Activated CD4-positive, alpha-beta T cell treated with anti-CD3 and anti-CD28 coated beads for 36 hours (primary cell): ENCODE measurements around the gene SVEP1. TPM values are rescaled to one million over a fixed set of nuclear protein-coding genes. Genes with fewer than 3 reads are reported as not detected.

Experiments
- ATAC-seq: fragments of 200-7000 bp; cut with Tn5 transposase; one replicate; pipeline ENCODE4 v1.10.0; 2021; ENCODE audit warnings: mild to moderate bottlenecking, moderate library complexity
- CTCF ChIA-PET: fragments of 350-600 bp; sonication (Branson Sonifier 250); formaldehyde crosslinking; loops from one replicate; lab custom pipeline; 2021; ENCODE audit warnings: antibody characterized with exemption; lab: Charles Lee
- POLR2A ChIA-PET: fragments of 350-600 bp; sonication (Branson Sonifier 250); formaldehyde crosslinking; loops from one replicate; lab custom pipeline; 2021; ENCODE audit warnings: antibody characterized with exemption, inconsistent platforms; lab: Charles Lee
- DNase-seq: peaks from one replicate; pipeline ENCODE4 v3.0.0-alpha.2; 2020
- H3K27ac Mint-ChIP-seq: one replicate; pipeline ENCODE4 v1.8.0; 2021; ENCODE audit warnings: mixed read lengths
- H3K27me3 Mint-ChIP-seq: one replicate; pipeline ENCODE4 v1.8.0; 2021; ENCODE audit warnings: mixed read lengths
- H3K36me3 Mint-ChIP-seq: one replicate; pipeline ENCODE4 v1.8.0; 2021; ENCODE audit warnings: low read depth, mixed read lengths
- H3K4me1 Mint-ChIP-seq: one replicate; pipeline ENCODE4 v1.8.0; 2021; ENCODE audit warnings: mixed read lengths
- H3K4me3 Mint-ChIP-seq: one replicate; pipeline ENCODE4 v1.8.0; 2021; ENCODE audit warnings: mild to moderate bottlenecking, moderate library complexity, mixed read lengths
- H3K9me3 Mint-ChIP-seq: one replicate; pipeline ENCODE4 v1.8.0; 2021; ENCODE audit warnings: low read depth, mixed read lengths
- intact Hi-C, 2 experiments: fragments of 100-400 bp; cut with DNase I in 1 of 2; cut with micrococcal nuclease in 1 of 2; formaldehyde crosslinking; loops; one replicate each; pipeline versions ENCODE4 v1.14.2 to v1.15.1; 2022 to 2024; cut with DNase I, micrococcal nuclease
- total RNA-seq, 2 experiments: library from RNA; stranded (reverse); gene quantifications; one replicate each; pipeline ENCODE4 v1.2.3, GENCODE V29; 2021

SVEP1 gene
- total RNA-seq, 2 experiments from 2014 or later = not detected

GRCh38 chr9:110578575-110579033 lies 937 bp downstream of the SVEP1 start:
- no peak overlapping the region for H3K27ac Mint-ChIP-seq
- DNase-seq (no peak), ATAC-seq (no peak)
- H3K27me3 Mint-ChIP-seq = peaks cover 37% of the 10 kb centered on the region
- peaks cover 8% of the 10 kb centered on the region for H3K4me1 Mint-ChIP-seq
- ChIA-PET POLR2A (no interaction called here), CTCF (interaction anchor here (1.0 kb wide), 1 partner anchor 45 kb away, joined by 3 read pairs; no protein-coding TSS in a partner anchor)
- intact Hi-C loops = no loop called here
- H3K9me3 Mint-ChIP-seq = no peaks in the 10 kb centered on the region
- H3K36me3 Mint-ChIP-seq = no peaks in the 10 kb centered on the region
- peak overlapping the region; percentile 36 for H3K4me3 Mint-ChIP-seq

DNA sequence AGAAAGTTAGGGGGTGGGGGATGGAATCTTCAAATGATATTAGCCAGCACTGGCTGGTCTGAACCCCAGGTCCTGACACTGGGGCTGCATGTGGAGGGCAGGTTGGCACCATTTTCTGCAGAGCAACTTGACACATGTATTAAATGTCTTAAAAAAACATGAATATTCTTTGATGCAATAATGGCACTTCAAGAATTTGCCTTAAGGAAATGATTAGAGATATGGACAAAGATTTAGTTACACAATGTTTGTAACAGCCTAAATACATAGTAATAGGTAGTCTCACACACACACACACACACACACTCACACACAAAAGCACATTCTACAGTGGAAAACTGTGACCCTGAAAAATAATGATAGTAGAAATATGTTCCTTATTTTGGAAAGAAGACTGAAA lies 3.6 kb downstream of the SVEP1 start:
- intact Hi-C loops = no loop called here
- POLR2A ChIA-PET = no interaction called here
- DNase-seq (no peak), ATAC-seq (no peak)
- H3K9me3 Mint-ChIP-seq = no peaks in the 10 kb centered on the region
- H3K27me3 Mint-ChIP-seq = peaks cover 32% of the 10 kb centered on the region
- peaks cover 8% of the 10 kb centered on the region for H3K4me1 Mint-ChIP-seq
- CTCF ChIA-PET = interaction anchor here (1.0 kb wide), 1 partner anchor 47 kb away, joined by 3 read pairs; no protein-coding TSS in a partner anchor
- H3K36me3 Mint-ChIP-seq = no peaks in the 10 kb centered on the region
- H3K4me3 Mint-ChIP-seq = no peak overlapping the region
- H3K27ac Mint-ChIP-seq = no peak overlapping the region

DNA sequence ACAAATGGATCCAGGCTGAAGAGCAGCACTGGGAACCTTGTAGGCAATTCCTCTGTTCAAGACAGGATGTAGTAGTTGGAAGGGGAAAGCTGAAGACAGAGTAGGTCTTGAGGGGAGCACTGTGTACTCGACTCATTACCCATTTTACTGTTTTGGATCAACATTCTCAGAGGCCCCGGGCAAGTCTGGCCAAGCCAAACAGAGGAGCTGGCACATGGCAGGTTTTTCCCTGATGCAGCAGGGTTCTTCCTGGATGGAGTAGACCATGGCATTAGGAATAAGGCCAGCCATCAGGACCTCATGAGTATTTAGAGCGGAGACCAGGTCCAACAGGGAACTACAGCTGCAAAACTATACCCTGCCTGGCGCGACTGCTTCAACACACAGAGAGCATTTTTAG lies 4.4 kb downstream of the SVEP1 start:
- Mint-ChIP-seq H3K36me3 (no peaks in the 10 kb centered on the region), H3K27ac (no peak overlapping the region), H3K9me3 (no peaks in the 10 kb centered on the region), H3K4me3 (no peak overlapping the region), H3K4me1 (peaks cover 8% of the 10 kb centered on the region), H3K27me3 (peaks cover 25% of the 10 kb centered on the region)
- ChIA-PET POLR2A (interaction anchor here (0.7 kb wide), 1 partner anchor 234 kb away, joined by 10 read pairs; no protein-coding TSS in a partner anchor), CTCF (no interaction called here)
- intact Hi-C loops = no loop called here
- DNase-seq (no peak), ATAC-seq (no peak)

- ATAC-seq (no peak), DNase-seq (no peak)
- Mint-ChIP-seq H3K9me3 (no peaks in the 10 kb centered on the region), H3K27ac (no peak overlapping the region), H3K4me3 (no peak overlapping the region), H3K4me1 (no peaks in the 10 kb centered on the region), H3K36me3 (no peaks in the 10 kb centered on the region), H3K27me3 (peaks cover 10% of the 10 kb centered on the region)
- intact Hi-C loops = no loop called here
- POLR2A ChIA-PET = no interaction called here
- CTCF ChIA-PET = interaction anchor here (0.6 kb wide), 1 partner anchor 349 kb away, joined by 3 read pairs; no protein-coding TSS in a partner anchor
These were observed 6.2 kb downstream of the SVEP1 start for GRCh38 chr9:110573305-110573704.

DNA sequence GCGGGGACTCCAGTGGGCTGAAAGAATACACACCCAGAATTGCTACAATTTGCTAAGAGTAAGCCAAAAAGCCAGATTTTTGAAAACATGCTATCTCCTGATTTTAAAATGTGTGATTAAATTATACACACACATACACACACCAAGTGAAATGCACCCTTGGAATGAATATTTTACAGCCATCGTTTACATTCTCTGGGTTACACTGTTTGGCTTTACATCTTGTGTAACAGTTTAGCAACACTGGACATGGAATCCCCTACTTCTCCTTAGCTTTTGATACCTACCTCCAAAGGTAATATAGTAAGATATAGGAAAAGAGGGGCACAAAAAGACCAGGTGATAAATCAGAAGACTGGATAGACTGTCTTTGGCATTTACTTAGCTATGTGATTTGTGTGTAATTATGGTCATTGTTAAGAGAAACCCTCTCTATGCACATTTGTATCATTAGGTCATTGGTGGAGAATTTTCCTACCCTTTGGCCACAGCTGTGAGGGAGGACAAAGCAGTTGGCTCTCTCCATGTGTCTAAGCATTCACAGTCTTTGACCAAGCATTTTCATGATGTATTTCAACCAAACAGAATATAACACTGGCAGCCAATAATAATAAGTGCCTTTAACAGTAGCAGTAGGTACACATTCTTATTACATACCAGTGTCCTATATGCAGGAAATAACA lies 7.6 kb downstream of the SVEP1 start:
- ATAC-seq = no peak
- H3K36me3 Mint-ChIP-seq = no peaks in the 10 kb centered on the region
- H3K4me1 Mint-ChIP-seq = no peaks in the 10 kb centered on the region
- DNase-seq = no peak
- no peak overlapping the region for H3K4me3 Mint-ChIP-seq
- ChIA-PET CTCF (interaction anchor here (0.7 kb wide), 1 partner anchor 15 kb away, joined by 3 read pairs; no protein-coding TSS in a partner anchor), POLR2A (no interaction called here)
- peaks cover 3% of the 10 kb centered on the region for H3K27me3 Mint-ChIP-seq
- no peaks in the 10 kb centered on the region for H3K9me3 Mint-ChIP-seq
- H3K27ac Mint-ChIP-seq = no peak overlapping the region
- intact Hi-C loops = no loop called here

- Mint-ChIP-seq H3K9me3 (no peaks in the 10 kb centered on the region), H3K27me3 (peaks cover 2% of the 10 kb centered on the region), H3K36me3 (no peaks in the 10 kb centered on the region), H3K4me3 (no peak overlapping the region), H3K4me1 (no peaks in the 10 kb centered on the region), H3K27ac (no peak overlapping the region)
- ATAC-seq (no peak), DNase-seq (no peak)
- intact Hi-C loops = no loop called here
- ChIA-PET CTCF (no interaction called here), POLR2A (no interaction called here)
These were observed 13.4 kb downstream of the SVEP1 start for GRCh38 chr9:110566156-110566555.

- DNase-seq (no peak), ATAC-seq (no peak)
- no peaks in the 10 kb centered on the region for H3K36me3 Mint-ChIP-seq
- H3K27me3 Mint-ChIP-seq = peaks cover 3% of the 10 kb centered on the region
- ChIA-PET POLR2A (no interaction called here), CTCF (no interaction called here)
- no peak overlapping the region for H3K4me3 Mint-ChIP-seq
- intact Hi-C loops = no loop called here
- no peak overlapping the region for H3K27ac Mint-ChIP-seq
- no peaks in the 10 kb centered on the region for H3K9me3 Mint-ChIP-seq
- no peaks in the 10 kb centered on the region for H3K4me1 Mint-ChIP-seq
These were observed 17.7 kb downstream of the SVEP1 start for GRCh38 chr9:110561826-110562225.

DNA sequence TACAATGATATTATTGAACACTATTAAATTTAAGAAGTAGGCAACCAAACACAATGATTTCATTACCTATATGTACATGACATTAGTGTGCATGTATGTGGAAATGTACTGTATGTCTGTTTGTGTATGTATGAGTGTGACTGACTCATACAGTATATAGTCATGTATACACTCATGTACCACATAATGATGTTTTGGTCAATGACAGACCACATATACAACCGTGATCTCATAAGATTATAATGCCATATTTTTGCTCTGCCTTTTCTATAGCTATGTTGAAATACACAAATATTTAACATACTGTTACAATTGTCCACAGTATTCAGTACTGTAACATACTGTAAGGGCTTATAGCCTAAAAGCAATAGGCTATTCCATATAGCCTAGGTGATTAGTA lies 19.7 kb downstream of the SVEP1 start:
- no peaks in the 10 kb centered on the region for H3K9me3 Mint-ChIP-seq
- ChIA-PET POLR2A (no interaction called here), CTCF (no interaction called here)
- peaks cover 3% of the 10 kb centered on the region for H3K27me3 Mint-ChIP-seq
- no peak overlapping the region for H3K4me3 Mint-ChIP-seq
- intact Hi-C loops = no loop called here
- no peak overlapping the region for H3K27ac Mint-ChIP-seq
- ATAC-seq = no peak
- DNase-seq = no peak
- no peaks in the 10 kb centered on the region for H3K4me1 Mint-ChIP-seq
- no peaks in the 10 kb centered on the region for H3K36me3 Mint-ChIP-seq

DNA sequence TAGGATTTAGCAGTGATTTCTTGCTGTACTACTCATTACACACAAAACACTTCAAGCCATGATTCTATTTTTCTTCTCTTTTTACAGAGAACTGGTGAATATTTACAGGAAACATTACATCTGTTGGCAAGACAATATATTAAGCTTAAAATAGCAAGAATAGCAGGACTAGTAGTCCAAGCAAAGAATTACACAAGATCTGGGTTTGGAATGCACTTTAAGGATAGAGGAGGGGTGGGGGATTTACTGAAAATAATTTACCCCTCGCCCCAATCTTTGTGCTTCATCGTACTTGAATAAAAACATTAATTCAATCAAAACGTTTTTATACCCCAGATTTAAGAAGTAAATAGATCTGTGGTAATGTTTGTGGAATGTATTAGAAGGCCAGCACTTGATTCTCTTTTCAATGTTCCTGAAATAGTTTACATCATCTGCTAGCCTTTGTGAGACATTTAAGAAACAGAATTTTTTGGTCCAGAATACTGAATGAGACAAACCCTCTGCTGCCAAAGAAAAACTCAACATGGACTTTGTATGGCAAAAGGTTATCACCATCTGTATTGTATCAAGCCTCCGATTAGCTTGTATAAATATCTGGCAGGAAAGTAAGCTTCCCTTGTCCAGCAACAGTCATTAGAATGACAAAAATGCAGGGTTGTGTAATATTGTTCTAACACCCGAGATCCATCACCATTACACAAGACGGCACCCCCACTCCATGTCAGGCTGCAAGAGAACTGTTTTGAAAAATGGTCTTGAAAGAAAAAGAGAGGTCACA lies 23.8 kb downstream of the SVEP1 start:
- CTCF ChIA-PET = no interaction called here
- POLR2A ChIA-PET = no interaction called here
- H3K27ac Mint-ChIP-seq = no peak overlapping the region
- no peak for ATAC-seq
- DNase-seq = no peak
- no peaks in the 10 kb centered on the region for H3K36me3 Mint-ChIP-seq
- peaks cover 1% of the 10 kb centered on the region for H3K27me3 Mint-ChIP-seq
- H3K4me1 Mint-ChIP-seq = no peaks in the 10 kb centered on the region
- H3K4me3 Mint-ChIP-seq = no peak overlapping the region
- H3K9me3 Mint-ChIP-seq = no peaks in the 10 kb centered on the region
- intact Hi-C loops = no loop called here

GRCh38 chr9:110546411-110546871 lies 33.1 kb downstream of the SVEP1 start:
- CTCF ChIA-PET = no interaction called here
- intact Hi-C loops = no loop called here
- peaks cover 2% of the 10 kb centered on the region for H3K27me3 Mint-ChIP-seq
- no peak overlapping the region for H3K4me3 Mint-ChIP-seq
- no peaks in the 10 kb centered on the region for H3K36me3 Mint-ChIP-seq
- no peaks in the 10 kb centered on the region for H3K4me1 Mint-ChIP-seq
- H3K27ac Mint-ChIP-seq = no peak overlapping the region
- no peak for ATAC-seq
- no peak for DNase-seq
- no peaks in the 10 kb centered on the region for H3K9me3 Mint-ChIP-seq
- POLR2A ChIA-PET = no interaction called here

DNA sequence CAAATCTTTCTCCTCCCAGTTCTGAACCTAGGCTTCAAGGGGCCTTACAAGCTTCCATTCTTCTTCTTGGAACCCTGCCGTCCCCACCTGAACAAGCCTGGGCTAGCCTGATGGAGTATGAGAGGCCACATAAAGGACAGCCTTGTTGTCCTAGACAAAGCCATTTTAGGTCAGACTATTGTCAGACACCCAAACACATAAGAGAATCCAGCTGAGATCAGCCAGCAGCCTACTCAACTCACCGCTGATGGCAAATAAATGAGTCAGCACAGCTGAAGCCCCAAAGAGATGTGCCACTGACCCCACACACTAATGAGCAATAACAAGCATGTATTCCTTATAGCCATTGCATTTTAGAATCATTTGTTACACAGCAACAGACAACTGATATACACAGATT lies 33.8 kb downstream of the SVEP1 start:
- H3K27ac Mint-ChIP-seq = no peak overlapping the region
- DNase-seq (no peak), ATAC-seq (no peak)
- H3K9me3 Mint-ChIP-seq = no peaks in the 10 kb centered on the region
- H3K27me3 Mint-ChIP-seq = peaks cover 3% of the 10 kb centered on the region
- no peaks in the 10 kb centered on the region for H3K4me1 Mint-ChIP-seq
- ChIA-PET POLR2A (no interaction called here), CTCF (no interaction called here)
- intact Hi-C loops = no loop called here
- H3K4me3 Mint-ChIP-seq = no peak overlapping the region
- no peaks in the 10 kb centered on the region for H3K36me3 Mint-ChIP-seq

- POLR2A ChIA-PET = no interaction called here
- Mint-ChIP-seq H3K9me3 (no peaks in the 10 kb centered on the region), H3K36me3 (no peaks in the 10 kb centered on the region), H3K27me3 (peaks cover 6% of the 10 kb centered on the region), H3K4me3 (no peak overlapping the region), H3K4me1 (no peaks in the 10 kb centered on the region), H3K27ac (no peak overlapping the region)
- ATAC-seq (no peak), DNase-seq (no peak)
- CTCF ChIA-PET = no interaction called here
- intact Hi-C loops = no loop called here
These were observed 35.9 kb downstream of the SVEP1 start for GRCh38 chr9:110543631-110544051.
